ENCODE data around the gene GSTO2.

Gene GSTO2

GRCh38 chr10:104337985-104338735 lies 69.2 kb downstream of the GSTO2 start, which contains the start of gene ITPRIP:
TSS of gene ITPRIP (minus strand) at chr10:104338465. CDS start at chr10:104316051, 22,414 bp downstream.
- DNase-seq (ENCODE audit: low read depth in 1 of 2, low spot score in 1 of 2), result peak; percentile 52 to 53

- no peak for DNase-seq (ENCODE audit: low read depth in 1 of 2, low spot score in 1 of 2)
Measured at GRCh38 chr10:104339469-104340110, 70.6 kb downstream of the GSTO2 start.

DNA sequence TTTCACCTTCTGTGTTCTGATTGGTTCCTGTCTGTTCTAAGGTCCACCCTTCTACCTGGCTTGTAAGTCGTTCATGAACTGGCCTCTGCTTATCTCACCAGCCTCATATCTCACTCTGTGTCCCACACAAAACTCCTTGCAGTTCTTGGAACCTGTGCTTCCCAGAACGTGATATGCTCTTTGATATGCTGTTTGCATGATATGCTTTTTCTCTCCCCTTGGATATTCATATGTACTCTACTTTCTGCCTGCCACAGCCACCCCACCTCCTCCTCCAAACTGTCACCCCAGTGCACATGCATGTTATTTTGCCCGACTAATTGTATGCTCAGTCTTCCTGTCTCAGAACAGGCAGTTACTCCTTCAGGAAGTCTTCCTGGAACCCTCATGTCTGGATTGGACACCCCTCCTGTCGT lies 71.1 kb downstream of the GSTO2 start:
- DNase-seq (ENCODE audit: low read depth in 1 of 2, low spot score in 1 of 2), result no peak

- no peak for DNase-seq (ENCODE audit: low read depth in 1 of 2, low spot score in 1 of 2)
Measured at GRCh38 chr10:104340641-104341040, 71.7 kb downstream of the GSTO2 start.

DNA sequence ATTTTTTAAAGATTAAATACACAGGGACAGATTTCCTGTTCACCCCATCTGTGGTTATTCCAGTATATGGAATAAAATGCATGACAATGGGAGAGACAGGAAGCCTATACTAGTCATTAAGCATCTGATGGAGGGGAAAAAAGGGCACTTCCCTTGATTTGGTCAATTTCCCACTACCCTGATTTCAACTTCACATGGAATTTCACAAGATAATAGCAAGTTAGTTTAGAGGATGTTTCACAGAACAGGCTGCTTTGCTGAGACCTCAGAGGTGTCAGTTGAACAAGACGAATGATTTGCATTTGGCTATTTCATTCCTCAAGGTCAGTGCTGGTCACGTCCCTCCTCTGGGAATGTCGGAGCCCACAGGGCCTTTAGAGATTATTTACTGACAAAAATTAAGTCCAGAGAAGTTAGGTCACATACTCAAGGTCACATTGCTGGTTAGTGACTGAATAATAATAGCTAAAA lies 74.0 kb downstream of the GSTO2 start:
- no peak for DNase-seq (ENCODE audit: low read depth in 1 of 2, low spot score in 1 of 2)

- DNase-seq (ENCODE audit: low read depth in 1 of 2, low spot score in 1 of 2), result no peak
Measured at GRCh38 chr10:104344219-104344618, 75.2 kb downstream of the GSTO2 start.

GRCh38 chr10:104345515-104345914 lies 76.5 kb downstream of the GSTO2 start:
- no peak for DNase-seq (ENCODE audit: low read depth in 1 of 2, low spot score in 1 of 2)

DNA sequence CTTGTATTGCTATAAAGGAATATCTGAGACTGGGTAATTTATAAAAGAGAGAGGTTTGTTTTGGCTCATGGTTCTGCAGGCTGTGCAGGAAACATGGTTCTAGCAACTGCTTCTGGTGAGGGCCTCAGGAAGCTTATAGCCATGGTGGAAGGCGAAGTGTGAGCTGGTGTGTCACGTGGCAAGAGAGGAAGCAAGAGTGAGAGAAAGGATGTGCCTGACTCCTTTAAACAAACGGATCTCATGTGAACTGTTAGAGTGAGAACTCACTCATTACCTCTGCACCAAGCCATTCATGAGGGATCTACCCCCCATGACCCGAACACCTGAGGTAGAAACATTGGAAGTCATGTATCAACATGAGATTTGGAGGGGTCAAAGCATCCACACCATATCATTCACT lies 77.0 kb downstream of the GSTO2 start:
- no peak for DNase-seq (ENCODE audit: low read depth in 1 of 2, low spot score in 1 of 2)

DNA sequence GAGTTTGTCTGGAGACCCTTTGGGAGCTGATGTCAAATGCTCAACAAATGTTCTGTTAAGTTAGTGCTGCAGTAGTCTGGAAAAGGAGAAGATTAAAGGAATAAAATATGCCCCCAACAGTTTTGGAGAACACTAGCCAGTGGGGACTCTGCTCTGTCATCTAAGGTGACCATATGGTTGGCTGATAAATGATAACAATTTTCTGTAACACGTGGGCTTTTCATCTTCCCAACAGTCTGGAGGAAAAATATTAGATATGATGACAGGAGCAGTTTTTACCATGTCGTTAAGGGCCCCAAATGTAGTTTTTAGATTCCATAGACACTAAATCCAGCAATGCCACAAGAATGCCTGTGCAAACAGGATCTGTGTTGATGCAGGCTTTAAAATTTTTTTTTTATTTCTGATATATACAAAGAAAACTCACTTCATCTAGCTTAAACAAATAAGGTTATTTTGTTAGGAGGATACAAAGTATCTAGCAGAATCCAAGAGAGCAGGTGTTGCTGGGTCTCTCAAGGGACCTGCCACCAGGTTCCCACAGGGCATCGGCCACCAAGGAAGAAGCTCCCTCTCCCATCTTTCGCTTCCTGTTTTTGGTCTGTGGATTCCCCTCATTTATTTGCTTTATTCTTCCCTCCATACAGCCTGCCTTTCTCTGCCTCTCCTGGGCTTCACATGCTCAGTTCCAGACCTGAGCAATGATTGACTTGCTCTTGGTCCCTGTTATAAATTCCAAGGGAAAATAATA lies 78.5 kb downstream of the GSTO2 start:
- no peak for DNase-seq (ENCODE audit: low read depth in 1 of 2, low spot score in 1 of 2)

- no peak for DNase-seq (ENCODE audit: low read depth in 1 of 2, low spot score in 1 of 2)
Measured at GRCh38 chr10:104348601-104349000, 79.6 kb downstream of the GSTO2 start.

DNA sequence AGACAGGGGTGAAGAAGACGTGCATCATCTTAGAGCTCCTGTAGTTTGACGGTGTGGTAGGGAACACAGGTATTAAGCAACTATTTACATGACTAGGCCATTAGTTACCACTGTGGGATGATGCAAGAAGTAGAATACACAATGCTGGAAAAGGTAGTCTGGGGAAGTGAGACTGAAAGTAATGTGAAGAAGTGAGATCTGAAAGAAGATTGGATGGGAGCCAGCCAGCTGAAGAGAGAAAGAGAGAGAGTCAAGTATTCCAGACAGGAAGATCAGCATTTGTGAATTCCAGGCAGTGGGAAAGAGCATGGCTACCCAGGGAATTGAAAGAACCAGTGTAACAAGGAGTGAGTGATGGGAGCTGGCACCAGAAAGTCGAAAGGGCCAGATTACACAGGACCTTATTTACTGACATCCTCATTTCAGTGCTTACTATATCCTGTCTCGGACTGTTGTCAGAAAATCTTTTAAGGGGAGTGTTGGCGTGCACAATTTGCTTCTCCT lies 80.7 kb downstream of the GSTO2 start:
- DNase-seq (ENCODE audit: low read depth in 1 of 2, low spot score in 1 of 2), result no peak

GRCh38 chr10:104350127-104350635 lies 81.2 kb downstream of the GSTO2 start:
- DNase-seq (ENCODE audit: low read depth in 1 of 2, low spot score in 1 of 2), result no peak

DNA sequence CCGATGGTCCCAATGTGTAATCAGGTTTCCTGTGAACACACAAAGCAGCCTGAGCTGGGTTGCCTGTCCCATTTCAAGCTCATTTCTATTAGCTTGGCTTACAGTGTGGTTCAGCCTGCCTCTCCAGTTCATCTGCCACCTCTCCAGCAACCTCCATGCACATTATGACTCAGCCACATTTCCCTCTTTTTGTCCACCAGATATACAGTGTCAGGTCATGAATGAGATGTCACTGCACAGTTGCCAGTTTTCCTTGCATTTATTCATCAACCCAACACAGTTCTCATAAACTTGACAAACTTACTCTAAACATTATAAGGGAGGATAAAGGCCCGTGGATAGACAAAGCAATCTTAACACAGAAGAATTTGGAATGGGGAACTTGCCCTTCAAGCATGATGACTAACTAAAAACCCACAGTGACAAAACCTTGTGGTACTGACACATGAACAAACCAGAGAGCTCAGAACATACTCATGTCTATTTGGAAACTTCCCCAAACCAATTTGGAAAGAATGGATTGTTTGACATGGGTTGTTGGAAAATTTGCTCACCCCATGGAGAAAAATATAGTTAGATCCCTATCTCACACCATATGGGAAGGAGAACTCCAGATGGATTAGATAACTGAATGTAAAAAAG lies 82.2 kb downstream of the GSTO2 start:
- no peak for DNase-seq (ENCODE audit: low read depth in 1 of 2, low spot score in 1 of 2)

- DNase-seq (ENCODE audit: low read depth in 1 of 2, low spot score in 1 of 2), result no peak
Measured at GRCh38 chr10:104351919-104352318, 82.9 kb downstream of the GSTO2 start.

DNA sequence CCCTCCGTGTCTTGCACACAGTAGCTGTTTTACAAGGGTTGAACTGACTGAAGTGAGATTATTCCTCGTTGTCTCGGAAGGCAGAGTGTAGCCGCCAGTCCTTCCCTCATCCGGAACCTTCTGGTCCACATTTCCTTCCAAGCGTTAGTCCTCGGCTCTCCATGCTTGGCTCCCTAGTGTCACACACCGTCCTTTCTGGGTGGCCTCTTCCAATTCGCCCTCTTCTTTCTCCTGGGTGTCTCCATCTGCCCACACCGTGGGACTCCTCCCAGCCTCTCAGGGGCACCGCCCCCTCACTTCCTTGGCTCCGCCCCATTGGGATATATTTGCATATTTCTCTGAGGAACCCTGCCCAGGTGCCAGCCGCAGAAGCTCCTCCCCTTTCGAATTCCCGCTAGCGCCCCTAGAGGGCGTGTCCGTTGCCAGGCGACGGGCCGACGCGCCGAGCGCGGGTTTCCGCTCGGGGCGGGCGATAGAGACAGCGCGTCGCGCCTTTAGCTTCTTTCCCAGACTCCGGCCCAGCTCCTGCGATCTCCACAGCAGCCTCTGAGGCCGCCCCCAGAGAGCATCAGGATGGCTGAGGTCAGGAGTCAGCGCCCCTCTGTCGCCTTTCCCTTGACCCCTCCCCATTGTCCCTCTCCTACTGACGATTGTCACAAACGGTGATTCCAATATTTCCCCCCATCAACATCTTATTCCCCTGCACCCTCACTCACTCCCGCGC lies 84.5 kb downstream of the GSTO2 start, which contains the start of gene CFAP58:
CFAP58 (plus strand) TSS at position 509 of the 724 bp plus-strand sequence; CDS start at position 574, 65 bp downstream.
- peak; percentile 77 to 85 for DNase-seq (ENCODE audit: low read depth in 1 of 2, low spot score in 1 of 2)
